GM12878 (cell line): Measurements from ENCODE around the gene MYO15B. TPM values are rescaled to one million over a fixed set of nuclear protein-coding genes. Genes with fewer than 3 reads are reported as not detected.

Experiments
- ATAC-seq: fragments of 200-7000 bp; cut with Tn5 transposase; 3 replicates; pipeline ENCODE4 v1.9.1; 2020; ENCODE audit warnings: mild to moderate bottlenecking, moderate library complexity
- BruUV-seq: library from RNA; stranded (reverse); fragments of 400-500 nt; replicated peaks from 2 replicates; lab custom pipeline; 2021; lab: Mats Ljungman, UMichigan
- CTCF ChIA-PET: fragments of 300-600 bp; sonication (Branson Sonifier 250); formaldehyde crosslinking; extraction: SDS; loops from one replicate; lab custom pipeline; 2021; ENCODE audit warnings: inconsistent platforms; lab: Yijun Ruan, JAX
- POLR2A ChIA-PET: fragments of 350-600 bp; formaldehyde crosslinking; extraction: SDS; loops from one replicate; lab custom pipeline; 2021; ENCODE audit warnings: inconsistent platforms; lab: Charles Lee
- RAD21 ChIA-PET: fragments of 300-600 bp; sonication (Branson Sonifier 250); formaldehyde crosslinking; loops from one replicate; lab custom pipeline; 2023; ENCODE audit warnings: antibody characterized with exemption; ENCODE audit not compliant: unreplicated experiment; lab: Charles Lee
- SMC1A ChIA-PET: fragments of 300-600 bp; sonication (Branson Sonifier 250); formaldehyde crosslinking; loops from one replicate; lab custom pipeline; 2023; ENCODE audit not compliant: unreplicated experiment, uncharacterized antibody; lab: Charles Lee
- DNase-seq: peaks from one replicate; pipeline ENCODE4 v3.0.0-alpha.2; 2011; ENCODE audit warnings: low read depth, low spot score
- FAIRE-seq: peaks from 3 replicates; lab custom pipeline; 2011; peaks lifted over from hg19 to GRCh38; lab: Jason Lieb, UNC
- H2AFZ ChIP-seq: 2 replicates; pipeline ENCODE4 v1.6.0; 2011; ENCODE audit warnings: low read depth, low read length, control low read depth; ENCODE audit not compliant: control insufficient read depth
- H3K27ac ChIP-seq: 2 replicates; pipeline ENCODE4 v1.5.1; 2011; ENCODE audit warnings: control low read depth; ENCODE audit not compliant: control insufficient read depth, insufficient read depth
- H3K27me3 ChIP-seq, 2 experiments: replicated peaks in 1 of 2; 2 replicates each; pipeline versions ENCODE4 v1.6.0 to v1.6.1; 2011; ENCODE audit warnings: low read length in 1 of 2; ENCODE audit not compliant: control insufficient read depth in 2 of 2, insufficient read depth in 2 of 2
- H3K36me3 ChIP-seq, 2 experiments: 2 replicates each; pipeline ENCODE4 v1.5.1; 2011; ENCODE audit warnings: low read length in 1 of 2; ENCODE audit not compliant: control insufficient read depth in 2 of 2, insufficient read depth in 2 of 2
- H3K4me1 ChIP-seq: 2 replicates; pipeline ENCODE4 v1.6.1; 2011; ENCODE audit warnings: mild to moderate bottlenecking, low read length, moderate library complexity, mixed read lengths; ENCODE audit not compliant: control insufficient read depth, insufficient read depth
- H3K4me2 ChIP-seq: 2 replicates; pipeline ENCODE4 v1.6.0; 2011; ENCODE audit warnings: control low read depth; ENCODE audit not compliant: control insufficient read depth, insufficient read depth
- H3K4me3 ChIP-seq: fragments of 200-600 bp; sonication (generic); 2 replicates; pipeline ENCODE4 v1.5.1; 2016
- H3K79me2 ChIP-seq: 2 replicates; pipeline ENCODE4 v1.6.0; 2011; ENCODE audit warnings: low read length; ENCODE audit not compliant: control insufficient read depth, insufficient read depth
- H3K9ac ChIP-seq: 2 replicates; pipeline ENCODE4 v1.8.0; 2011; ENCODE audit warnings: low read length, control low read depth, mixed read lengths; ENCODE audit not compliant: control insufficient read depth, insufficient read depth
- H3K9me3 ChIP-seq: replicated peaks from 3 replicates; pipeline ENCODE4 v1.5.1; 2011; ENCODE audit warnings: mild to moderate bottlenecking, low read length; ENCODE audit not compliant: control insufficient read depth, insufficient read depth
- H4K20me1 ChIP-seq: 2 replicates; pipeline ENCODE4 v1.6.0; 2011; ENCODE audit not compliant: control insufficient read depth, insufficient read depth
- ETV6 ChIP-seq, 2 experiments: fragments of 450-650 bp in 1 of 2; IDR thresholded peaks in 1 of 2; conservative IDR thresholded peaks in 1 of 2; 2 replicates each; pipeline ENCODE4 v1.6.1; 2014; ENCODE audit warnings: antibody characterized with exemption in 1 of 2, borderline replicate concordance in 1 of 2, low read depth in 1 of 2, mild to moderate bottlenecking in 1 of 2, moderate library complexity in 1 of 2
- IKZF1 ChIP-seq: fragments of 450-650 bp; conservative IDR thresholded peaks from 2 replicates; pipeline ENCODE4 v1.6.1; 2017; ENCODE audit warnings: antibody characterized with exemption, mild to moderate bottlenecking
- KLF5 ChIP-seq: fragments of 450-650 bp; IDR thresholded peaks from 2 replicates; pipeline ENCODE4 v1.6.1; 2014; ENCODE audit warnings: mild to moderate bottlenecking; ENCODE audit not compliant: partially characterized antibody
- MTA3 ChIP-seq: IDR thresholded peaks from 2 replicates; pipeline ENCODE4 v1.6.1; 2012; ENCODE audit warnings: low read length, inconsistent platforms, borderline replicate concordance
- NRF1 ChIP-seq: conservative IDR thresholded peaks from 2 replicates; pipeline ENCODE4 v1.6.1; 2011; ENCODE audit warnings: mild to moderate bottlenecking, low read depth, low read length, improper control_type of control experiment
- PAX5 ChIP-seq: IDR thresholded peaks from 2 replicates; pipeline ENCODE4 v1.6.1; 2011; ENCODE audit warnings: low read depth, low read length, borderline replicate concordance
- RFX5 ChIP-seq: IDR thresholded peaks from 2 replicates; pipeline ENCODE4 v1.6.1; 2011; ENCODE audit warnings: low read depth, low read length, improper control_type of control experiment
- RUNX3 ChIP-seq: IDR thresholded peaks from 2 replicates; pipeline ENCODE4 v1.6.1; 2012; ENCODE audit warnings: low read length, inconsistent platforms
- SPI1 ChIP-seq: IDR thresholded peaks from 2 replicates; pipeline ENCODE4 v1.6.1; 2011; ENCODE audit warnings: low read depth, mild to moderate bottlenecking, low read length, moderate library complexity, borderline replicate concordance; ENCODE audit not compliant: insufficient read depth
- WGBS: methylation state at CpG from one replicate; pipeline ENCODE4 v1.1.6; 2016; ENCODE audit warnings: low lambda C conversion rate; ENCODE audit not compliant: insufficient replicate concordance, insufficient coverage; ENCODE audit errors: missing lambda C conversion rate; 5-methylcytosine and 5-hydroxymethylcytosine counted together
- in situ Hi-C: fragments of 300-500 bp; cut with MboI; formaldehyde crosslinking; loops from 9 replicates; pipeline ENCODE4 v1.14.3; 2018; ENCODE audit warnings: mixed read lengths
- intact Hi-C: fragments of 100-400 bp; cut with micrococcal nuclease; formaldehyde crosslinking; loops from one replicate; pipeline ENCODE4 v1.14.2; 2022; ENCODE audit not compliant: unreplicated experiment
- polyA plus RNA-seq, 11 experiments: library from polyadenylated mRNA; depleted of rRNA in 4 of 11; unstranded in 6 of 11; stranded (reverse) in 5 of 11; fragments of >200 nt; fragmentation: Nextera tagmentation in 4 of 11; fragmentation: Illumina TruSeq in 1 of 11; extraction: Ambion mirVana in 4 of 11; extraction: Trizol in 1 of 11; gene quantifications; 1 replicate in 1 of 11; 2 replicates in 10 of 11; pipeline versions ENCODE4 v1.2.1 to v1.2.3, GENCODE V29; 2011 to 2016; ENCODE audit warnings: inconsistent platforms in 2 of 11, missing spikeins in 2 of 11, low read depth in 1 of 11
- total RNA-seq, 4 experiments: library from RNA; depleted of rRNA in 3 of 4; stranded (reverse); fragments of >200 nt in 3 of 4; fragmentation: Illumina TruSeq in 1 of 4; extraction: Trizol in 1 of 4; gene quantifications; 2 replicates each; pipeline versions ENCODE4 v1.2.1 to v1.2.3, GENCODE V29; 2013 to 2021

MYO15B gene
- total and polyA plus RNA-seq, 10 of the 15 experiments (the other 5 are each of a cell fraction or from before 2014, with no cell fraction given), result 0.67 to 15.4 (median 2.3) TPM; not detected in 1

GRCh38 chr17:75622076-75622475 is 34.5 kb downstream of the MYO15B start:
- WGBS, result 71% methylated on average over 8 of the region's 8 CpGs
- Histone ChIP-seq H3K27ac (no peak overlapping the region), H4K20me1 (no peaks in the 10 kb centered on the region), H3K36me3 (no peaks in the 10 kb centered on the region), H3K79me2 (no peaks in the 10 kb centered on the region), H3K27me3 (no peaks in the 10 kb centered on the region), H3K9me3 (no peaks in the 10 kb centered on the region), H3K4me3 (no peak overlapping the region), H2AFZ (no peak overlapping the region), H3K4me2 (no peak overlapping the region), H3K9ac (no peak overlapping the region), H3K4me1 (no peaks in the 10 kb centered on the region)
- in situ Hi-C loops, result no loop called here
- ChIA-PET SMC1A (interaction anchor here (1.4 kb wide), 1 partner anchor 11 kb away, joined by 3 read pairs; the partner anchor contains the start of gene SMIM5), POLR2A (no interaction called here), CTCF (interaction anchor here (1.0 to 3.5 kb wide), 2 partner anchors 21 to 127 kb away, joined by 4 to 43 read pairs; no protein-coding TSS in a partner anchor), RAD21 (interaction anchor here (1.2 kb wide), 1 partner anchor 126 kb away, joined by 3 read pairs; no protein-coding TSS in a partner anchor)
- FAIRE-seq (no peak), ATAC-seq (no peak), DNase-seq (no peak)
- TF ChIP-seq MTA3, result no peak
- TF ChIP-seq KLF5, result no peak
- no peak for TF ChIP-seq ETV6 (conservative IDR thresholded peaks at IDR 0.05 in 1 of 2, IDR thresholded peaks at IDR 0.05 in 1 of 2; ENCODE audit: borderline replicate concordance in 1 of 2, low read depth in 1 of 2)
- no peak for TF ChIP-seq SPI1
- no peak for TF ChIP-seq NRF1
- no peak for TF ChIP-seq RFX5
- no peak for TF ChIP-seq PAX5
- no peak for TF ChIP-seq RUNX3
- no peak for TF ChIP-seq IKZF1
- intact Hi-C loops, result no loop called here
- no TSS peak for BruUV-seq
